ENCODE results near the gene CFAP99.

DNA sequence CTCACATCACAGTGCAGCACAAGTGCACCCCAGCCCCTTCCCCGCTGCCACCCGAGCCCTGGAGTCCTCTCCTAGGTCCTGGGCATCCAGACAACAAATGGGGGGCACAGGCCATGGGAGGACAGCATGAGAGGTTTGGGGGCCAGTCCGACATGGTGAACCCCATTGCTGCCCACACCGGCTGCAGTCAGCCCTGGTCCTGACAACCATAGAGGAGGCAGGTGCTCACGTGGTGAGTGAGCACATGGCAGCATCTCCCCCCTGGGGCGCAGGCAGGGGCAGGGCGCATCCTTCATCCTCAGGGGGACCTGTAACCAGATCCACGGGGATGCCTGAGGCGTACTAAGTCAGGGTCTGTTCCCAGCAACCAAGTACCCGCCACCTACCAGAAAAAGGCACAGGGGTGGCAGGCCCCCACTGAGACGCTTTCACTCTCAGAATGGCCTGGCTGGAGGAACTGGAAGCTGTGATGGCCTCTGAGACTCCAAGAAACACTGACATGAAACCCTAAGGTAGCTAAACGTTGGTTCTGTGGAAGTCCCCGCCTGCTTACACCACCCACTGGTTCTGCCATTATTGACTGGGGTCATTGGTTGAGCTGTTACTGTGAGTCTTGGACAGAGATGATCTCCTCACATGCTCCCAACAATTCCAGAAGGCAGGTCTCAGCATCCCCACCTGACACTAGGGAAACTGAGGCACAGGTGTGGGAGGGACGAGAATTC, 6.8 kb upstream of the CFAP99 start:
- TF ChIP-seq, protein P1, sequence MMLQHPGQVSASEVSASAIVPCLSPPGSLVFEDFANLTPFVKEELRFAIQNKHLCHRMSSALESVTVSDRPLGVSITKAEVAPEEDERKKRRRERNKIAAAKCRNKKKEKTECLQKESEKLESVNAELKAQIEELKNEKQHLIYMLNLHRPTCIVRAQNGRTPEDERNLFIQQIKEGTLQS (IDR thresholded peaks at IDR 0.05): no peak
- TF ChIP-seq, protein P1 (CRISPR knock-in tag; conservative IDR thresholded peaks at IDR 0.05): no peak
- TF ChIP-seq PRPF4 (IDR thresholded peaks at IDR 0.05; ENCODE audit: insufficient read depth, low read depth, low read length, poor library complexity, severe bottlenecking) (no peak), TARDBP (IDR thresholded peaks at IDR 0.05) (no peak), POLR2A (conservative IDR thresholded peaks at IDR 0.05) (no peak), ZNF253 (CRISPR knock-in tag; conservative IDR thresholded peaks at IDR 0.05) (no peak), EGR1 (conservative IDR thresholded peaks at IDR 0.05) (no peak), NFIC (IDR thresholded peaks at IDR 0.05) (no peak), EZH2 (IDR thresholded peaks at IDR 0.05; ENCODE audit: borderline replicate concordance, low read depth, low read length) (no peak), TRIM24 (IDR thresholded peaks at IDR 0.05) (no peak)
- TF ChIP-seq, protein P2, sequence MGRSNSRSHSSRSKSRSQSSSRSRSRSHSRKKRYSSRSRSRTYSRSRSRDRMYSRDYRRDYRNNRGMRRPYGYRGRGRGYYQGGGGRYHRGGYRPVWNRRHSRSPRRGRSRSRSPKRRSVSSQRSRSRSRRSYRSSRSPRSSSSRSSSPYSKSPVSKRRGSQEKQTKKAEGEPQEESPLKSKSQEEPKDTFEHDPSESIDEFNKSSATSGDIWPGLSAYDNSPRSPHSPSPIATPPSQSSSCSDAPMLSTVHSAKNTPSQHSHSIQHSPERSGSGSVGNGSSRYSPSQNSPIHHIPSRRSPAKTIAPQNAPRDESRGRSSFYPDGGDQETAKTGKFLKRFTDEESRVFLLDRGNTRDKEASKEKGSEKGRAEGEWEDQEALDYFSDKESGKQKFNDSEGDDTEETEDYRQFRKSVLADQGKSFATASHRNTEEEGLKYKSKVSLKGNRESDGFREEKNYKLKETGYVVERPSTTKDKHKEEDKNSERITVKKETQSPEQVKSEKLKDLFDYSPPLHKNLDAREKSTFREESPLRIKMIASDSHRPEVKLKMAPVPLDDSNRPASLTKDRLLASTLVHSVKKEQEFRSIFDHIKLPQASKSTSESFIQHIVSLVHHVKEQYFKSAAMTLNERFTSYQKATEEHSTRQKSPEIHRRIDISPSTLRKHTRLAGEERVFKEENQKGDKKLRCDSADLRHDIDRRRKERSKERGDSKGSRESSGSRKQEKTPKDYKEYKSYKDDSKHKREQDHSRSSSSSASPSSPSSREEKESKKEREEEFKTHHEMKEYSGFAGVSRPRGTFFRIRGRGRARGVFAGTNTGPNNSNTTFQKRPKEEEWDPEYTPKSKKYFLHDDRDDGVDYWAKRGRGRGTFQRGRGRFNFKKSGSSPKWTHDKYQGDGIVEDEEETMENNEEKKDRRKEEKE (IDR thresholded peaks at IDR 0.05; ENCODE audit: borderline replicate concordance in 1 of 2, control insufficient read depth in 1 of 2, low read depth in 2 of 2, low read length in 1 of 2): no peak
- TF ChIP-seq, protein P3, sequence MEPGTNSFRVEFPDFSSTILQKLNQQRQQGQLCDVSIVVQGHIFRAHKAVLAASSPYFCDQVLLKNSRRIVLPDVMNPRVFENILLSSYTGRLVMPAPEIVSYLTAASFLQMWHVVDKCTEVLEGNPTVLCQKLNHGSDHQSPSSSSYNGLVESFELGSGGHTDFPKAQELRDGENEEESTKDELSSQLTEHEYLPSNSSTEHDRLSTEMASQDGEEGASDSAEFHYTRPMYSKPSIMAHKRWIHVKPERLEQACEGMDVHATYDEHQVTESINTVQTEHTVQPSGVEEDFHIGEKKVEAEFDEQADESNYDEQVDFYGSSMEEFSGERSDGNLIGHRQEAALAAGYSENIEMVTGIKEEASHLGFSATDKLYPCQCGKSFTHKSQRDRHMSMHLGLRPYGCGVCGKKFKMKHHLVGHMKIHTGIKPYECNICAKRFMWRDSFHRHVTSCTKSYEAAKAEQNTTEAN (CRISPR knock-in tag; IDR thresholded peaks at IDR 0.05): no peak
- TF ChIP-seq, protein P4, sequence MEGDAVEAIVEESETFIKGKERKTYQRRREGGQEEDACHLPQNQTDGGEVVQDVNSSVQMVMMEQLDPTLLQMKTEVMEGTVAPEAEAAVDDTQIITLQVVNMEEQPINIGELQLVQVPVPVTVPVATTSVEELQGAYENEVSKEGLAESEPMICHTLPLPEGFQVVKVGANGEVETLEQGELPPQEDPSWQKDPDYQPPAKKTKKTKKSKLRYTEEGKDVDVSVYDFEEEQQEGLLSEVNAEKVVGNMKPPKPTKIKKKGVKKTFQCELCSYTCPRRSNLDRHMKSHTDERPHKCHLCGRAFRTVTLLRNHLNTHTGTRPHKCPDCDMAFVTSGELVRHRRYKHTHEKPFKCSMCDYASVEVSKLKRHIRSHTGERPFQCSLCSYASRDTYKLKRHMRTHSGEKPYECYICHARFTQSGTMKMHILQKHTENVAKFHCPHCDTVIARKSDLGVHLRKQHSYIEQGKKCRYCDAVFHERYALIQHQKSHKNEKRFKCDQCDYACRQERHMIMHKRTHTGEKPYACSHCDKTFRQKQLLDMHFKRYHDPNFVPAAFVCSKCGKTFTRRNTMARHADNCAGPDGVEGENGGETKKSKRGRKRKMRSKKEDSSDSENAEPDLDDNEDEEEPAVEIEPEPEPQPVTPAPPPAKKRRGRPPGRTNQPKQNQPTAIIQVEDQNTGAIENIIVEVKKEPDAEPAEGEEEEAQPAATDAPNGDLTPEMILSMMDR (IDR thresholded peaks at IDR 0.05 in 2 of 3, conservative IDR thresholded peaks at IDR 0.05 in 1 of 3; ENCODE audit: insufficient read depth in 2 of 3, low read depth in 1 of 3, low read length in 3 of 3): no peak
- TF ChIP-seq, protein P5, sequence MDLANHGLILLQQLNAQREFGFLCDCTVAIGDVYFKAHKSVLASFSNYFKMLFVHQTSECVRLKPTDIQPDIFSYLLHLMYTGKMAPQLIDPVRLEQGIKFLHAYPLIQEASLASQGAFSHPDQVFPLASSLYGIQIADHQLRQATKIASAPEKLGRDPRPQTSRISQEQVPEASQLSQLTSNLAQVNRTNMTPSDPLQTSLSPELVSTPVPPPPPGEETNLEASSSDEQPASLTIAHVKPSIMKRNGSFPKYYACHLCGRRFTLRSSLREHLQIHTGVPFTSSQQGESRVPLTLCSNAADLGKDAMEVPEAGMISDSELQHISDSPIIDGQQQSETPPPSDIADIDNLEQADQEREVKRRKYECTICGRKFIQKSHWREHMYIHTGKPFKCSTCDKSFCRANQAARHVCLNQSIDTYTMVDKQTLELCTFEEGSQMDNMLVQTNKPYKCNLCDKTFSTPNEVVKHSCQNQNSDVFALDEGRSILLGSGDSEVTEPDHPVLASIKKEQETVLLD (IDR thresholded peaks at IDR 0.05): no peak
- TF ChIP-seq, protein P6, sequence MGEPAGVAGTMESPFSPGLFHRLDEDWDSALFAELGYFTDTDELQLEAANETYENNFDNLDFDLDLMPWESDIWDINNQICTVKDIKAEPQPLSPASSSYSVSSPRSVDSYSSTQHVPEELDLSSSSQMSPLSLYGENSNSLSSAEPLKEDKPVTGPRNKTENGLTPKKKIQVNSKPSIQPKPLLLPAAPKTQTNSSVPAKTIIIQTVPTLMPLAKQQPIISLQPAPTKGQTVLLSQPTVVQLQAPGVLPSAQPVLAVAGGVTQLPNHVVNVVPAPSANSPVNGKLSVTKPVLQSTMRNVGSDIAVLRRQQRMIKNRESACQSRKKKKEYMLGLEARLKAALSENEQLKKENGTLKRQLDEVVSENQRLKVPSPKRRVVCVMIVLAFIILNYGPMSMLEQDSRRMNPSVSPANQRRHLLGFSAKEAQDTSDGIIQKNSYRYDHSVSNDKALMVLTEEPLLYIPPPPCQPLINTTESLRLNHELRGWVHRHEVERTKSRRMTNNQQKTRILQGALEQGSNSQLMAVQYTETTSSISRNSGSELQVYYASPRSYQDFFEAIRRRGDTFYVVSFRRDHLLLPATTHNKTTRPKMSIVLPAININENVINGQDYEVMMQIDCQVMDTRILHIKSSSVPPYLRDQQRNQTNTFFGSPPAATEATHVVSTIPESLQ (CRISPR knock-in tag; IDR thresholded peaks at IDR 0.05): no peak

All from K562 (cell line).